Body of pancreas (tissue), 4 donors: ENCODE measurements around the gene STK38.

Experiments used
- CTCF ChIP-seq, 7 experiments: fragments of 450-650 bp in 4 of 7; fragments of 200-600 bp in 3 of 7; sonication (generic) in 3 of 7; IDR thresholded peaks; one replicate each; pipeline ENCODE4 v1.5.1; 2016 to 2019; ENCODE audit warnings: antibody characterized with exemption in 7 of 7
- POLR2A ChIP-seq, 3 donors: fragments of 450-650 bp; IDR thresholded peaks; one replicate each; pipeline ENCODE4 v1.6.1; 2016; ENCODE audit warnings: antibody characterized with exemption in 3 of 3, mild to moderate bottlenecking in 2 of 3

DNA sequence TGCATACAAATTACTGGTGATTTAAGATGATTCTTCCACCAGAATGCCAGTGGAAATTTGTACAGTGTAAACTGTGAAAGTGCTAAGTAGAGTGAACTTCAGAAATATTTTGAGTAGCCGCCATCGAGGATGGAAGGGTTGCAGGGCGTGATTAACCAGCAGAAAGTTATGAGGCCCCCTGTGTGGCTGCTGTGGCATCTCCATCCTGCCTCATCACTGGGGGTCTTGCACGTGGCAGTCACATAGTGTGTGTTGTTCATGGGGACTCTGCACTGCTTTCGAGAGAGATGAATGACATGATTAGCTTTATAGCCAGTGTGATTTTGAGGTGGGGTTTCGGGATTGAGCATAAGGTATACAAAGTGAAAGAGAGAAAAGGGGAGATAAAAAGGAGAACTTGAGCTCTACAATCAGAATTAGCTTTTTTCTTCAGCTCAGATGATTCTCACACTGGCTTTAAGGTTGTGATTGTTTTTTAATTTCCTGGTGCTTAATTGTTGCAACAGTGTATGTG is 78.1 kb downstream of the STK38 start:
- no peak for TF ChIP-seq CTCF (IDR thresholded peaks at IDR 0.05)
- TF ChIP-seq POLR2A (IDR thresholded peaks at IDR 0.05): no peak
